HEK293T (cell line): ENCODE measurements around the gene TMTC4.

ENCODE experiments used
- ELF4 ChIP-seq: fragments of 450-650 bp; IDR thresholded peaks from 2 replicates; pipeline ENCODE4 v1.6.1; 2017; ENCODE audit warnings: antibody characterized with exemption
- TARDBP ChIP-seq: fragments of 450-650 bp; IDR thresholded peaks from 2 replicates; pipeline ENCODE4 v1.6.1; 2016
- TF ChIP-seq, protein P1 (sequence below): fragments of 450-650 bp; IDR thresholded peaks from 2 replicates; pipeline ENCODE4 v1.6.1; 2016

DNA sequence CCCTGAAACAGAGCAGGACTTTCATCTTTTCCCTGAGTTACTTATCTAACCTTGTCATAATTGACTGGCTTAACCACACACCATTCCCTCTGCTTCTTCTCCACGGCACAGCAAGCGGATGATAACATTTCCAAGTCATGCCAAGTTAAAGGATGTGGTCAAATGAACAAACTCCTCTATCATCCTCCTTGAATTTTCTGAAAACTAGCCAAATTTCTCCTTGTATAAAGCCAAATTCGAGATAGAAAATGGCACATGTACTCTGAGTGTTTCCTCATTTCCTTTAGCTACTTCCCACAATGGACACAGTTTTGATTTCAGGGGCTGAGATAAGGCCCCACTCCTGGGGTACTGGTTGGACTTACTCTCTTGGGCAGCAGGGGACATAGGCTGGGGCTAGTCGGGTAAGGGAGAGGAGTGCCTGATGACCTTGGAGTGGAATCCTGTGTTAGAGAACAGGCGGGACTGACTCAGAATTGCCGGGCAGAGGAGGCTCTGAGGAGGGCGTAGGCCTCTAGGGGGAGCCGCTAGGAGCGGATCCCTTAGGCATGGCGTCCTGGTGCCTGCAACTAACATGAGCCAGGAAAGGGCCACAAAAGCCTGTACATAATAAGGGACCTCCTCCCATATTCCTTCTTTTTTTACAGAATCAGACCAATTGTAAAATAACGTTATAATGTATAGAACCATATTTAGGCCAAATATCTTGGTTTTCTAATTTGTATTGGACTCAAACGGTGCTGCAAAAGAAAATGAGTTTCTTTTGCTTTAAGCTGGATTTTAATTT, 20.3 kb upstream of the TMTC4 start:
- TF ChIP-seq, protein P1, sequence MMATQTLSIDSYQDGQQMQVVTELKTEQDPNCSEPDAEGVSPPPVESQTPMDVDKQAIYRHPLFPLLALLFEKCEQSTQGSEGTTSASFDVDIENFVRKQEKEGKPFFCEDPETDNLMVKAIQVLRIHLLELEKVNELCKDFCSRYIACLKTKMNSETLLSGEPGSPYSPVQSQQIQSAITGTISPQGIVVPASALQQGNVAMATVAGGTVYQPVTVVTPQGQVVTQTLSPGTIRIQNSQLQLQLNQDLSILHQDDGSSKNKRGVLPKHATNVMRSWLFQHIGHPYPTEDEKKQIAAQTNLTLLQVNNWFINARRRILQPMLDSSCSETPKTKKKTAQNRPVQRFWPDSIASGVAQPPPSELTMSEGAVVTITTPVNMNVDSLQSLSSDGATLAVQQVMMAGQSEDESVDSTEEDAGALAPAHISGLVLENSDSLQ = no peak
- no peak for TF ChIP-seq TARDBP
- TF ChIP-seq ELF4 = no peak
